Neural progenitor cell (in vitro differentiated cells): Measurements from ENCODE around the gene CDC42BPG. TPM values are rescaled to one million over a fixed set of nuclear protein-coding genes. Genes with fewer than 3 reads are reported as not detected.

Experiments used
- DNase-seq: peaks from one replicate; pipeline ENCODE4 v3.0.0-alpha.2; 2016; ENCODE audit warnings: low spot score
- H2AFZ ChIP-seq: fragments of 200-600 bp; sonication (generic); replicated peaks from 2 replicates; pipeline ENCODE4 v1.6.1; 2016; ENCODE audit warnings: antibody characterized with exemption
- H3F3A ChIP-seq: fragments of 200-600 bp; sonication (generic); 2 replicates; pipeline ENCODE4 v1.6.1; 2016; ENCODE audit warnings: antibody characterized with exemption, low read depth
- H3K27ac ChIP-seq: fragments of 200-600 bp; sonication (generic); 2 replicates; pipeline ENCODE4 v1.5.1; 2016; ENCODE audit warnings: mild to moderate bottlenecking
- H3K27me3 ChIP-seq: fragments of 200-600 bp; sonication (generic); 2 replicates; pipeline ENCODE4 v1.6.1; 2016; ENCODE audit warnings: mild to moderate bottlenecking, moderate library complexity
- H3K36me3 ChIP-seq: fragments of 200-600 bp; sonication (generic); 2 replicates; pipeline ENCODE4 v1.5.1; 2016
- H3K4me1 ChIP-seq: fragments of 200-600 bp; sonication (generic); 2 replicates; pipeline ENCODE4 v1.6.1; 2016; ENCODE audit warnings: mixed run types
- H3K4me2 ChIP-seq: fragments of 200-600 bp; sonication (generic); 2 replicates; pipeline ENCODE4 v1.6.1; 2016
- H3K4me3 ChIP-seq: fragments of 200-600 bp; sonication (generic); 2 replicates; pipeline ENCODE4 v1.5.1; 2016
- H3K79me2 ChIP-seq: fragments of 200-600 bp; sonication (generic); 2 replicates; pipeline ENCODE4 v1.6.1; 2016; ENCODE audit warnings: low read depth
- H3K9ac ChIP-seq: fragments of 200-600 bp; sonication (generic); 2 replicates; pipeline ENCODE4 v1.6.1; 2016
- H3K9me3 ChIP-seq: fragments of 200-600 bp; sonication (generic); 2 replicates; pipeline ENCODE4 v1.5.1; 2016; ENCODE audit warnings: low read depth
- H4K20me1 ChIP-seq: fragments of 200-600 bp; sonication (generic); 2 replicates; pipeline ENCODE4 v1.6.1; 2016; ENCODE audit warnings: low read depth
- H3K27ac Mint-ChIP-seq: 3 replicates; pipeline ENCODE4 v1.8.0; 2021; ENCODE audit warnings: mixed read lengths
- H3K27me3 Mint-ChIP-seq: 2 replicates; pipeline ENCODE4 v1.8.0; 2022; ENCODE audit warnings: low read depth, mild to moderate bottlenecking, inconsistent platforms, moderate library complexity, mixed read lengths; ENCODE audit not compliant: insufficient read depth
- H3K36me3 Mint-ChIP-seq: 3 replicates; pipeline ENCODE4 v1.8.0; 2021; ENCODE audit warnings: mixed read lengths
- H3K4me1 Mint-ChIP-seq: 3 replicates; pipeline ENCODE4 v1.8.0; 2021; ENCODE audit warnings: mixed read lengths
- H3K4me3 Mint-ChIP-seq: 3 replicates; pipeline ENCODE4 v1.8.0; 2021; ENCODE audit warnings: mild to moderate bottlenecking, moderate library complexity, mixed read lengths
- H3K9me3 Mint-ChIP-seq: 3 replicates; pipeline ENCODE4 v1.8.0; 2020; ENCODE audit warnings: mixed read lengths
- CTCF ChIP-seq: fragments of 200-600 bp; sonication (generic); IDR thresholded peaks from 2 replicates; pipeline ENCODE4 v1.5.1; 2017; ENCODE audit warnings: antibody characterized with exemption, mild to moderate bottlenecking
- EZH2 ChIP-seq: fragments of 200-600 bp; sonication (generic); IDR thresholded peaks from 2 replicates; pipeline ENCODE4 v1.6.1; 2017; ENCODE audit warnings: antibody characterized with exemption, mild to moderate bottlenecking, moderate library complexity
- EZH2phosphoT487 ChIP-seq: fragments of 200-600 bp; sonication (generic); IDR thresholded peaks from 2 replicates; pipeline ENCODE4 v1.6.1; 2017; ENCODE audit warnings: antibody characterized with exemption
- total RNA-seq: library from RNA; depleted of rRNA; stranded (reverse); fragments of >200 nt; gene quantifications from 2 replicates; pipeline ENCODE4 v1.2.3, GENCODE V29; 2015; ENCODE audit warnings: low replicate concordance

Gene CDC42BPG
- total RNA-seq, 1 donor from 2014 or later, result 0.62 TPM

- H3K9ac ChIP-seq, result no peak overlapping the region
- peaks cover 15% of the 10 kb centered on the region for H3K79me2 ChIP-seq
- H3K36me3 ChIP-seq, result no peaks in the 10 kb centered on the region
- peaks cover 4% of the 10 kb centered on the region for H3K27me3 Mint-ChIP-seq
- H3K9me3 ChIP-seq, result no peaks in the 10 kb centered on the region
- H3K36me3 Mint-ChIP-seq, result peaks cover 11% of the 10 kb centered on the region
- H3K9me3 Mint-ChIP-seq, result no peaks in the 10 kb centered on the region
- H3K4me2 ChIP-seq, result no peak overlapping the region
- H3K4me1 Mint-ChIP-seq, result peaks cover 64% of the 10 kb centered on the region
- no peaks in the 10 kb centered on the region for H3K27me3 ChIP-seq
- H3K4me3 ChIP-seq, result no peak overlapping the region
- peaks cover 19% of the 10 kb centered on the region for H3K4me1 ChIP-seq
- H4K20me1 ChIP-seq, result peaks cover 41% of the 10 kb centered on the region
- no peak for DNase-seq
- no peak overlapping the region for H3K4me3 Mint-ChIP-seq
- H3F3A ChIP-seq, result peaks cover 4% of the 10 kb centered on the region
- H2AFZ ChIP-seq, result no peak overlapping the region
- peak overlapping the region; percentile 81 for H3K27ac Mint-ChIP-seq
- H3K27ac ChIP-seq, result no peak overlapping the region
- TF ChIP-seq EZH2 (no peak), EZH2phosphoT487 (no peak), CTCF (no peak)
Measured at GRCh38 chr11:64872790-64873488, 28.5 kb upstream of the CDC42BPG start.

GRCh38 chr11:64871492-64871891, 27.0 kb upstream of the CDC42BPG start:
- Mint-ChIP-seq H3K27ac (peak overlapping the region; percentile 93), H3K36me3 (peaks cover 11% of the 10 kb centered on the region), H3K4me3 (peak overlapping the region; percentile 75), H3K4me1 (peaks cover 53% of the 10 kb centered on the region), H3K9me3 (no peaks in the 10 kb centered on the region), H3K27me3 (peaks cover 3% of the 10 kb centered on the region)
- H2AFZ ChIP-seq, result no peak overlapping the region
- H3K4me3 ChIP-seq, result no peak overlapping the region
- peaks cover 3% of the 10 kb centered on the region for H3K79me2 ChIP-seq
- no peak overlapping the region for H3K9ac ChIP-seq
- H3K9me3 ChIP-seq, result no peaks in the 10 kb centered on the region
- H3K27ac ChIP-seq, result no peak overlapping the region
- no peaks in the 10 kb centered on the region for H3K27me3 ChIP-seq
- TF ChIP-seq EZH2phosphoT487, result no peak
- no peak for TF ChIP-seq CTCF
- no peak for TF ChIP-seq EZH2
- H4K20me1 ChIP-seq, result peaks cover 31% of the 10 kb centered on the region
- H3F3A ChIP-seq, result no peaks in the 10 kb centered on the region
- DNase-seq, result no peak
- H3K4me1 ChIP-seq, result peaks cover 9% of the 10 kb centered on the region
- no peaks in the 10 kb centered on the region for H3K36me3 ChIP-seq
- no peak overlapping the region for H3K4me2 ChIP-seq

GRCh38 chr11:64870893-64871466, 26.5 kb upstream of the CDC42BPG start:
- H4K20me1 ChIP-seq, result peaks cover 26% of the 10 kb centered on the region
- H2AFZ ChIP-seq, result no peak overlapping the region
- H3K27ac ChIP-seq, result peak overlapping the region; percentile 37
- no peak overlapping the region for H3K4me3 ChIP-seq
- no peaks in the 10 kb centered on the region for H3K27me3 ChIP-seq
- H3K4me3 Mint-ChIP-seq, result peak overlapping the region; percentile 75
- H3K27me3 Mint-ChIP-seq, result peaks cover 3% of the 10 kb centered on the region
- H3K4me1 Mint-ChIP-seq, result peaks cover 50% of the 10 kb centered on the region
- no peaks in the 10 kb centered on the region for H3F3A ChIP-seq
- peak overlapping the region; percentile 93 for H3K27ac Mint-ChIP-seq
- DNase-seq, result no peak
- no peaks in the 10 kb centered on the region for H3K9me3 Mint-ChIP-seq
- H3K9ac ChIP-seq, result no peak overlapping the region
- H3K36me3 Mint-ChIP-seq, result peaks cover 11% of the 10 kb centered on the region
- no peaks in the 10 kb centered on the region for H3K79me2 ChIP-seq
- TF ChIP-seq EZH2 (no peak), CTCF (no peak), EZH2phosphoT487 (no peak)
- H3K4me1 ChIP-seq, result peaks cover 9% of the 10 kb centered on the region
- H3K36me3 ChIP-seq, result no peaks in the 10 kb centered on the region
- H3K9me3 ChIP-seq, result no peaks in the 10 kb centered on the region
- H3K4me2 ChIP-seq, result peak overlapping the region; percentile 13
